Neural crest cell (in vitro differentiated cells): ENCODE data around the gene VPS13C. TPM values are rescaled to one million over a fixed set of nuclear protein-coding genes. Genes with fewer than 3 reads are reported as not detected.
A peak's percentile ranks its signal among the peaks of the same experiment; 100 is the strongest.

Source experiments
- DNase-seq: peaks from one replicate; pipeline ENCODE4 v3.0.0; 2021; ENCODE audit warnings: low read depth, mixed read lengths, low spot score
- H3K27ac Mint-ChIP-seq: one replicate; pipeline ENCODE4 v1.8.0; 2021; ENCODE audit warnings: mild to moderate bottlenecking, mixed read lengths; ENCODE audit not compliant: unreplicated experiment
- H3K27me3 Mint-ChIP-seq: 2 replicates; pipeline ENCODE4 v1.8.0; 2021; ENCODE audit warnings: low read depth, mild to moderate bottlenecking, mixed read lengths
- H3K36me3 Mint-ChIP-seq: 2 replicates; pipeline ENCODE4 v1.8.0; 2021; ENCODE audit warnings: low read depth, mild to moderate bottlenecking, mixed read lengths
- H3K4me1 Mint-ChIP-seq: 2 replicates; pipeline ENCODE4 v1.8.0; 2021; ENCODE audit warnings: mixed read lengths
- H3K4me3 Mint-ChIP-seq: one replicate; pipeline ENCODE4 v1.8.0; 2021; ENCODE audit warnings: mild to moderate bottlenecking, mixed read lengths
- H3K9me3 Mint-ChIP-seq: 2 replicates; pipeline ENCODE4 v1.8.0; 2021; ENCODE audit warnings: mixed read lengths
- total RNA-seq: library from RNA; stranded (reverse); gene quantifications from 2 replicates; pipeline ENCODE4 v1.2.1, GENCODE V29; 2021
- TF ChIP-seq, protein P1 (sequence below): fragments of 200-600 bp; sonication (generic); conservative IDR thresholded peaks from 2 replicates; pipeline ENCODE4 v1.5.0; 2021; ENCODE audit warnings: antibody characterized with exemption, mild to moderate bottlenecking

VPS13C gene
- total RNA-seq, 1 donor from 2014 or later: 33.1 TPM

DNA sequence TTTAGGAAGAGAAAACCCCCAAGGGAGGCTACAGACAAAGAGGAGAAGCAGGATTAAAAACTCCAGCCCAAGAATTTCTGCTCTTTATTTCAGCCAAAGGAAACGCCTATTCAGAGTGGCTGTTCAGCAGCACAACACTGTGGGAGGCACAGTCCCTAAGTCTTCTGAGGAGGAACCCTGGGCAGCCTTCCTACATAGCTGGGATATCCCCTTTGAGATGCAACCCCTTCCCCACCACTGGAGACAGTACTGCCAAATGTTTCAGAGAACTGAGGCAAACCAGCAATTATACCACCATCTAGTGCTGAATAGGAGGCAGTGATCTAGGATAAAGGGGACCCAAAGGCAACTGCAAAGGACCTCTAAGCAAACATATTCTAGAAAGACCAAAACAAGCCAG, 168.1 kb downstream of the VPS13C start:
- Mint-ChIP-seq H3K4me1 (peaks cover 6% of the 10 kb centered on the region), H3K36me3 (peaks cover 64% of the 10 kb centered on the region), H3K9me3 (peaks cover 13% of the 10 kb centered on the region), H3K27me3 (no peaks in the 10 kb centered on the region), H3K27ac (peak overlapping the region; percentile 87), H3K4me3 (no peak overlapping the region)
- TF ChIP-seq, protein P1, sequence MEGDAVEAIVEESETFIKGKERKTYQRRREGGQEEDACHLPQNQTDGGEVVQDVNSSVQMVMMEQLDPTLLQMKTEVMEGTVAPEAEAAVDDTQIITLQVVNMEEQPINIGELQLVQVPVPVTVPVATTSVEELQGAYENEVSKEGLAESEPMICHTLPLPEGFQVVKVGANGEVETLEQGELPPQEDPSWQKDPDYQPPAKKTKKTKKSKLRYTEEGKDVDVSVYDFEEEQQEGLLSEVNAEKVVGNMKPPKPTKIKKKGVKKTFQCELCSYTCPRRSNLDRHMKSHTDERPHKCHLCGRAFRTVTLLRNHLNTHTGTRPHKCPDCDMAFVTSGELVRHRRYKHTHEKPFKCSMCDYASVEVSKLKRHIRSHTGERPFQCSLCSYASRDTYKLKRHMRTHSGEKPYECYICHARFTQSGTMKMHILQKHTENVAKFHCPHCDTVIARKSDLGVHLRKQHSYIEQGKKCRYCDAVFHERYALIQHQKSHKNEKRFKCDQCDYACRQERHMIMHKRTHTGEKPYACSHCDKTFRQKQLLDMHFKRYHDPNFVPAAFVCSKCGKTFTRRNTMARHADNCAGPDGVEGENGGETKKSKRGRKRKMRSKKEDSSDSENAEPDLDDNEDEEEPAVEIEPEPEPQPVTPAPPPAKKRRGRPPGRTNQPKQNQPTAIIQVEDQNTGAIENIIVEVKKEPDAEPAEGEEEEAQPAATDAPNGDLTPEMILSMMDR: no peak
- no peak for DNase-seq

DNA sequence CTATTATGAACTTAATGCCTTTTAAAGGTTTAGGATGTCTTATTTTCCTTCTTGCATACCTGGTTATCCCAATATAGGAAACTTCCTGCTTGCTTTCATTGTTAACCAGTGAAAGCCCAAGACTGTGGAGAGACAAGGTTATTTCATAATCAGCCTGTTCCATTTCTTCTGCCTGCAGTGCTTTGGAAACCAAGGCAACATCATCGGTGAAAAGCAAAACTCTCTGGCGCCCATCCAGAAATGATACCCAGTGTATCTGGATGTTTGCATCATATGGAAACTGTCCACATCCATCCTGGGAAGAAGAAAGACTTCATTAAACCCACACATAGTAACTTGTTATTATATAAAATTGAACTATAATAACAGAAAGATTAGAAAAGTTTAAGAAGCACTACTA, 170.1 kb downstream of the VPS13C start:
- Mint-ChIP-seq H3K9me3 (peaks cover 13% of the 10 kb centered on the region), H3K36me3 (peaks cover 54% of the 10 kb centered on the region), H3K4me1 (peaks cover 6% of the 10 kb centered on the region), H3K4me3 (no peak overlapping the region), H3K27me3 (no peaks in the 10 kb centered on the region), H3K27ac (no peak overlapping the region)
- DNase-seq: no peak
- TF ChIP-seq, protein P1: no peak

- TF ChIP-seq, protein P1: no peak
- DNase-seq: no peak
- Mint-ChIP-seq H3K9me3 (peaks cover 13% of the 10 kb centered on the region), H3K4me3 (no peak overlapping the region), H3K27me3 (no peaks in the 10 kb centered on the region), H3K27ac (no peak overlapping the region), H3K4me1 (peaks cover 6% of the 10 kb centered on the region), H3K36me3 (peaks cover 50% of the 10 kb centered on the region)
Measured at GRCh38 chr15:61889706-61890105, 170.5 kb downstream of the VPS13C start.

- Mint-ChIP-seq H3K9me3 (peaks cover 9% of the 10 kb centered on the region), H3K36me3 (peaks cover 42% of the 10 kb centered on the region), H3K4me1 (peaks cover 6% of the 10 kb centered on the region), H3K27ac (no peak overlapping the region), H3K4me3 (no peak overlapping the region), H3K27me3 (no peaks in the 10 kb centered on the region)
- DNase-seq: no peak
- TF ChIP-seq, protein P1: no peak
Measured at GRCh38 chr15:61888074-61888780, 172.0 kb downstream of the VPS13C start.

DNA sequence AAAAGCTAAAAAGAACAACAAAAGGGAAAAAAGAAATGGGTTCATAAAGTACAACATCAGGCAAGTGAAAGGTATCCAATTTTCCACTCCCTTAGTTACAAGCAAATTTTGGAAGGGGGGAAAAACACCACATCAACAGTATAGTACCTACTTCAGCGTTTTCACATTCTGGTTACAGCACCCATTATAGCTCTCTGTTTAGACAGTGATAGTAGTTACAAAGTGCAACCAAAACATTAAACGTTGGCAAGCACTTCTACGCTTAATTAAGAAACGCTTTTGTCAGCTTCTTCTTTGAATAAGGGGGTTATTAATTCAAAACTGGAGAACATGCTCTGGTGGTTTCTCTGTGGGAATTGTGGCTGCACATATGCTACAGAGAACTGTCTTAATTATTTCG, 180.2 kb downstream of the VPS13C start:
- no peaks in the 10 kb centered on the region for H3K36me3 Mint-ChIP-seq
- H3K27ac Mint-ChIP-seq: no peak overlapping the region
- H3K4me3 Mint-ChIP-seq: no peak overlapping the region
- TF ChIP-seq, protein P1: no peak
- H3K9me3 Mint-ChIP-seq: no peaks in the 10 kb centered on the region
- DNase-seq: no peak
- H3K27me3 Mint-ChIP-seq: no peaks in the 10 kb centered on the region
- H3K4me1 Mint-ChIP-seq: no peaks in the 10 kb centered on the region
